Neural cell (in vitro differentiated cells): ENCODE measurements around the gene ALK. TPM values are rescaled to one million over a fixed set of nuclear protein-coding genes. Genes with fewer than 3 reads are reported as not detected.

Experiments used
- H2AFZ ChIP-seq: fragments of 200-600, 300-800 bp; sonication (generic), shearing (Covaris generic); 2 replicates; pipeline ENCODE4 v1.6.0; 2014; ENCODE audit warnings: low read depth, mild to moderate bottlenecking, antibody characterized with exemption, low read length, moderate library complexity
- H3F3A ChIP-seq: fragments of 200-600 bp; shearing (Covaris generic); 2 replicates; pipeline ENCODE4 v1.6.1; 2016; ENCODE audit warnings: mild to moderate bottlenecking, moderate library complexity, mixed read lengths, antibody characterized with exemption, low read length; ENCODE audit not compliant: insufficient read depth, poor library complexity, severe bottlenecking
- H3K27ac ChIP-seq: fragments of 200-600, 300-800 bp; sonication (generic), shearing (Covaris generic); 2 replicates; pipeline ENCODE4 v1.5.1; 2014; ENCODE audit warnings: mild to moderate bottlenecking, low read length, moderate library complexity
- H3K27me3 ChIP-seq: fragments of 300-800, 200-600 bp; sonication (generic), shearing (Covaris generic); 2 replicates; pipeline ENCODE4 v1.6.0; 2014; ENCODE audit warnings: mild to moderate bottlenecking, low read depth, low read length, moderate library complexity; ENCODE audit not compliant: insufficient read depth
- H3K36me3 ChIP-seq: fragments of 300-800, 200-600 bp; sonication (generic), shearing (Covaris generic); 2 replicates; pipeline ENCODE4 v1.5.1; 2014; ENCODE audit warnings: mild to moderate bottlenecking, antibody characterized with exemption, low read length, moderate library complexity; ENCODE audit not compliant: insufficient read depth
- H3K4me2 ChIP-seq: fragments of 300-800, 200-600 bp; sonication (generic), shearing (Covaris generic); 2 replicates; pipeline ENCODE4 v1.6.0; 2014; ENCODE audit warnings: mild to moderate bottlenecking, low read length
- H3K4me3 ChIP-seq: fragments of 300-800, 200-600 bp; sonication (generic), shearing (Covaris generic); 2 replicates; pipeline ENCODE4 v1.5.1; 2014; ENCODE audit warnings: mild to moderate bottlenecking, low read length, moderate library complexity
- H3K79me2 ChIP-seq: fragments of 200-600 bp; shearing (Covaris generic); replicated peaks from 2 replicates; pipeline ENCODE4 v1.6.0; 2014; ENCODE audit warnings: mild to moderate bottlenecking, low read length, moderate library complexity; ENCODE audit not compliant: insufficient read depth
- H3K9ac ChIP-seq: fragments of 300-800, 200-600 bp; sonication (generic), shearing (Covaris generic); 2 replicates; pipeline ENCODE4 v1.6.1; 2016; ENCODE audit warnings: mild to moderate bottlenecking, low read length, mixed read lengths
- H3K9me2 ChIP-seq: fragments of 200-600 bp; shearing (Covaris generic); 2 replicates; pipeline ENCODE4 v1.6.1; 2016; ENCODE audit warnings: mild to moderate bottlenecking, low read length, mixed read lengths; ENCODE audit not compliant: insufficient read depth
- H3K9me3 ChIP-seq: fragments of 200-600, 300-800 bp; sonication (generic), shearing (Covaris generic); 2 replicates; pipeline ENCODE4 v1.6.1; 2016; ENCODE audit warnings: mild to moderate bottlenecking, mixed run types, low read length, moderate library complexity, mixed read lengths
- H4K20me1 ChIP-seq: fragments of 200-600 bp; shearing (Covaris generic); 2 replicates; pipeline ENCODE4 v1.6.1; 2016; ENCODE audit warnings: mild to moderate bottlenecking, mixed run types; ENCODE audit not compliant: insufficient read depth
- CTCF ChIP-seq: fragments of 450-650 bp; IDR thresholded peaks from 2 replicates; pipeline ENCODE4 v1.5.1; 2014; ENCODE audit warnings: antibody characterized with exemption, mild to moderate bottlenecking, moderate library complexity; ENCODE audit not compliant: poor library complexity, severe bottlenecking
- EP300 ChIP-seq: fragments of 450-650 bp; conservative IDR thresholded peaks from 2 replicates; pipeline ENCODE4 v1.6.1; 2014; ENCODE audit warnings: antibody characterized with exemption, mild to moderate bottlenecking, moderate library complexity; ENCODE audit not compliant: poor library complexity, severe bottlenecking
- EZH2 ChIP-seq: fragments of 200-600, 300-800 bp; shearing (Covaris generic), sonication (generic); IDR thresholded peaks from 2 replicates; pipeline ENCODE4 v1.6.1; 2014; ENCODE audit warnings: antibody characterized with exemption, low read length, borderline replicate concordance, mild to moderate bottlenecking; ENCODE audit not compliant: insufficient read depth, poor library complexity, severe bottlenecking
- MXI1 ChIP-seq: fragments of 450-650 bp; conservative IDR thresholded peaks from 2 replicates; pipeline ENCODE4 v1.6.1; 2014; ENCODE audit warnings: antibody characterized with exemption, mild to moderate bottlenecking; ENCODE audit not compliant: poor library complexity, severe bottlenecking
- POLR2AphosphoS5 ChIP-seq: IDR thresholded peaks from 2 replicates; pipeline ENCODE4 v1.6.1; 2012
- RAD21 ChIP-seq: fragments of 450-650 bp; conservative IDR thresholded peaks from 2 replicates; pipeline ENCODE4 v1.6.1; 2014; ENCODE audit warnings: antibody characterized with exemption, mild to moderate bottlenecking, moderate library complexity
- REST ChIP-seq: IDR thresholded peaks from 2 replicates; pipeline ENCODE4 v1.6.1; 2012; ENCODE audit warnings: borderline replicate concordance
- SMC3 ChIP-seq: fragments of 450-650 bp; conservative IDR thresholded peaks from 2 replicates; pipeline ENCODE4 v1.6.1; 2014; ENCODE audit warnings: antibody characterized with exemption, mild to moderate bottlenecking, moderate library complexity; ENCODE audit not compliant: poor library complexity
- TAF1 ChIP-seq: IDR thresholded peaks from 2 replicates; pipeline ENCODE4 v1.6.1; 2012; ENCODE audit warnings: low read depth
- polyA plus RNA-seq: library from polyadenylated mRNA; depleted of rRNA; stranded (reverse); fragments of >200 nt; gene quantifications from 2 replicates; pipeline ENCODE4 v1.2.3, GENCODE V29; 2014

The ALK gene
- polyA plus RNA-seq, 1 donor from 2014 or later: 7.1 TPM

DNA sequence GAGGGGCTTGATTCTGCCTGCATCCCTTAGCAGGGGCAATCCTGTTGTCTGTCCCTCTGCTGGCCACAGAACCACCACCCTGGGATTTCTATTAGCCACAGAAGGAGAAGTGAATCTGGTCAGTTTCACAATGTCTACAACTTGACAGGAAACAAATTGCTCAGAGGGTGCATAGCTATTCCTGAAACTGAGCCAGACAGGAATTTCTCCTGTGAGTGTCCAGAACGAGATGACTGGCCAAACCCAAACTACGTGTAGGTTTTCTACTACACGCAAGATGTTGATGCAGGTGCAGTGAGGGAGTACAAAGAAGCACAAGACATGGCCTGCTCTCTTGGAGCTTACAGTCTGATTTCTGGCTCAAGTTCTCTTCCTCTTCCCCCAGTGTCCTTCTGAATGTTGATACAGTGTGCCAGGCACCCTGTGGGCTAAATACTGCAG, 604.3 kb downstream of the ALK start:
- Histone ChIP-seq H3K4me2 (no peak overlapping the region), H3K27me3 (no peaks in the 10 kb centered on the region), H3K36me3 (no peaks in the 10 kb centered on the region), H3K4me3 (no peak overlapping the region), H3K9ac (no peak overlapping the region), H4K20me1 (no peaks in the 10 kb centered on the region), H3K9me2 (no peaks in the 10 kb centered on the region), H2AFZ (no peak overlapping the region), H3F3A (peaks cover 10% of the 10 kb centered on the region), H3K79me2 (no peaks in the 10 kb centered on the region), H3K27ac (no peak overlapping the region), H3K9me3 (no peaks in the 10 kb centered on the region)
- TF ChIP-seq REST (no peak), TAF1 (no peak), MXI1 (no peak), EZH2 (no peak), SMC3 (no peak), POLR2AphosphoS5 (no peak), EP300 (no peak), CTCF (no peak), RAD21 (no peak)

DNA sequence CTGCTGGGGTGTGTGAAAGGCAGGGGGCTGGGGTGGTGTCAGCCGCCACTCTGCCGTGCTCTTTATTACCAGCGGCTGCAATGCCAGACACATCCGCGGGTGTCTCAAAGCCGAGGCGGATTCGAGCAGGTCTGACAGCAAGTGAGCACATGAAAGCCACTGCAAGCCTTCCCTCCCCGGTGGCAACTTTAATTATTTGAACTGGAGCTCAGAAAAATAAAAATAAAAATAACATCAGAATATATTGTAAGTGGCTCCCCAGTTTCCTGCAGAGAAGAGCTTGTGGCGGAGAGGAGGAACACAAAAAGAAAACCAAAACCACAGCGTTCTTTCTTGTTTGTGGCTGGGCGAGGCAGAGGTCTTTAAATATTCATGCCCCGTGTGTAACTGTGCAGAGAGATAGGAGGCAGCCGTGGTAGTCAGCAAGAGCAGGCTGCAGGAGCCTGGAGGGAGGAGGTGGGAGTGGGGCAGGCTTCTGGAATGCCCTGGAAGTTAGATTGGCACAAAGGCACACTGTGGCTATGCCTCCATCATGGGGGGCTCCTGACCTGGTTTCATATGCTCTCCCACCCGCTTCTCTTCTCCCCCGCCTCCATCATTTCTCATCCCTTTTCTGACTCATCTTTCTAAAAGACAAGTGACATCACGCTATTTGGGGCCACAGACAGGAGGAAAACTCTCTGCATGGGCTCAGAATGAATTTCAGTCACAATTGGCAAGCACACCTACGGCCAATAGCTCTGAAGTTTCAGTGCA, 606.4 kb downstream of the ALK start:
- Histone ChIP-seq H3K9me2 (no peaks in the 10 kb centered on the region), H3K9me3 (no peaks in the 10 kb centered on the region), H3K4me3 (peak overlapping the region; percentile 42), H2AFZ (peak overlapping the region; percentile 24), H3K4me2 (peak overlapping the region; percentile 59), H3K79me2 (no peaks in the 10 kb centered on the region), H3K27ac (peak overlapping the region; percentile 85), H3K36me3 (no peaks in the 10 kb centered on the region), H3F3A (peaks cover 10% of the 10 kb centered on the region), H4K20me1 (no peaks in the 10 kb centered on the region), H3K9ac (peak overlapping the region; percentile 56), H3K27me3 (no peaks in the 10 kb centered on the region)
- TF ChIP-seq EP300: peak; percentile 68
- peak; percentile 64 for TF ChIP-seq RAD21
- TF ChIP-seq EZH2: no peak
- peak; percentile 64 for TF ChIP-seq POLR2AphosphoS5
- peak; percentile 63 for TF ChIP-seq CTCF
- no peak for TF ChIP-seq TAF1
- TF ChIP-seq MXI1: no peak
- TF ChIP-seq SMC3: peak; percentile 52
- no peak for TF ChIP-seq REST
